Activated CD4-positive, alpha-beta memory T cell treated with anti-CD3 and anti-CD28 coated beads, Interleukin-2, amount 10 ng/mL, durations not matched to agents 7 days and 5 days (primary cell): ENCODE measurements around the gene SHISAL1. TPM values are rescaled to one million over a fixed set of nuclear protein-coding genes. Genes with fewer than 3 reads are reported as not detected.

ENCODE experiments used
- CTCF ChIA-PET: fragments of 350-600 bp; sonication (Branson Sonifier 250); formaldehyde crosslinking; loops from one replicate; lab custom pipeline; 2021; ENCODE audit warnings: antibody characterized with exemption, inconsistent platforms; lab: Charles Lee
- POLR2A ChIA-PET: fragments of 350-600 bp; sonication (Branson Sonifier 250); formaldehyde crosslinking; loops from one replicate; lab custom pipeline; 2021; ENCODE audit warnings: antibody characterized with exemption; lab: Charles Lee
- DNase-seq: peaks from one replicate; pipeline ENCODE4 v3.0.0-alpha.2; 2020
- H3K27ac Mint-ChIP-seq: one replicate; pipeline ENCODE4 v1.8.0; 2021; ENCODE audit warnings: mild to moderate bottlenecking, mixed read lengths
- H3K27me3 Mint-ChIP-seq: one replicate; pipeline ENCODE4 v1.8.0; 2021; ENCODE audit warnings: mixed read lengths
- H3K36me3 Mint-ChIP-seq: one replicate; pipeline ENCODE4 v1.8.0; 2021; ENCODE audit warnings: low read depth, mixed read lengths
- H3K4me1 Mint-ChIP-seq: one replicate; pipeline ENCODE4 v1.8.0; 2021; ENCODE audit warnings: mixed read lengths
- H3K4me3 Mint-ChIP-seq: one replicate; pipeline ENCODE4 v1.8.0; 2021; ENCODE audit warnings: mild to moderate bottlenecking, mixed read lengths
- H3K9me3 Mint-ChIP-seq: one replicate; pipeline ENCODE4 v1.8.0; 2021; ENCODE audit warnings: mixed read lengths
- total RNA-seq, 2 experiments: library from RNA; stranded (reverse); gene quantifications; one replicate each; pipeline ENCODE4 v1.2.3, GENCODE V29; 2021

Gene SHISAL1
- total RNA-seq, 2 experiments from 2014 or later, result not detected

GRCh38 chr22:44211256-44211945 lies 101.3 kb downstream of the SHISAL1 start:
- DNase-seq, result no peak
- no peaks in the 10 kb centered on the region for H3K9me3 Mint-ChIP-seq
- no peaks in the 10 kb centered on the region for H3K36me3 Mint-ChIP-seq
- no peak overlapping the region for H3K4me3 Mint-ChIP-seq
- ChIA-PET CTCF (no interaction called here), POLR2A (interaction anchor here (0.6 kb wide), 1 partner anchor 433 kb away, joined by 3 read pairs; no protein-coding TSS in a partner anchor)
- H3K27me3 Mint-ChIP-seq, result peaks cover 3% of the 10 kb centered on the region
- H3K4me1 Mint-ChIP-seq, result peaks cover 9% of the 10 kb centered on the region
- no peak overlapping the region for H3K27ac Mint-ChIP-seq

GRCh38 chr22:44210722-44211121 lies 102.0 kb downstream of the SHISAL1 start:
- no peak for DNase-seq
- Mint-ChIP-seq H3K27me3 (peaks cover 3% of the 10 kb centered on the region), H3K4me1 (peaks cover 9% of the 10 kb centered on the region), H3K27ac (no peak overlapping the region), H3K36me3 (no peaks in the 10 kb centered on the region), H3K4me3 (no peak overlapping the region), H3K9me3 (no peaks in the 10 kb centered on the region)
- ChIA-PET CTCF (no interaction called here), POLR2A (interaction anchor here (0.6 kb wide), 1 partner anchor 16 kb away, joined by 3 read pairs; no protein-coding TSS in a partner anchor)

GRCh38 chr22:44209343-44209742 lies 103.4 kb downstream of the SHISAL1 start:
- no peak overlapping the region for H3K27ac Mint-ChIP-seq
- H3K27me3 Mint-ChIP-seq, result peaks cover 3% of the 10 kb centered on the region
- H3K4me3 Mint-ChIP-seq, result no peak overlapping the region
- POLR2A ChIA-PET, result no interaction called here
- CTCF ChIA-PET, result no interaction called here
- H3K9me3 Mint-ChIP-seq, result no peaks in the 10 kb centered on the region
- H3K36me3 Mint-ChIP-seq, result no peaks in the 10 kb centered on the region
- peaks cover 9% of the 10 kb centered on the region for H3K4me1 Mint-ChIP-seq
- no peak for DNase-seq

GRCh38 chr22:44207981-44208317 lies 104.8 kb downstream of the SHISAL1 start:
- Mint-ChIP-seq H3K4me3 (no peak overlapping the region), H3K36me3 (peaks cover 2% of the 10 kb centered on the region), H3K27ac (no peak overlapping the region), H3K9me3 (no peaks in the 10 kb centered on the region), H3K4me1 (peaks cover 9% of the 10 kb centered on the region), H3K27me3 (peaks cover 3% of the 10 kb centered on the region)
- ChIA-PET CTCF (interaction anchor here (0.8 kb wide), 1 partner anchor 215 kb away, joined by 3 read pairs; no protein-coding TSS in a partner anchor), POLR2A (interaction anchor here (0.9 kb wide), 1 partner anchor 25 kb away, joined by 3 read pairs; no protein-coding TSS in a partner anchor)
- DNase-seq, result no peak

GRCh38 chr22:44207173-44207980 lies 105.4 kb downstream of the SHISAL1 start:
- H3K27me3 Mint-ChIP-seq, result peaks cover 3% of the 10 kb centered on the region
- ChIA-PET POLR2A (interaction anchor here (0.9 to 1.0 kb wide), 2 partner anchors 8 to 24 kb away, joined by 3 read pairs; no protein-coding TSS in a partner anchor), CTCF (interaction anchor here (0.8 kb wide), 1 partner anchor 214 kb away, joined by 3 read pairs; no protein-coding TSS in a partner anchor)
- H3K9me3 Mint-ChIP-seq, result no peaks in the 10 kb centered on the region
- H3K27ac Mint-ChIP-seq, result no peak overlapping the region
- no peak overlapping the region for H3K4me3 Mint-ChIP-seq
- H3K36me3 Mint-ChIP-seq, result peaks cover 8% of the 10 kb centered on the region
- DNase-seq, result no peak
- peaks cover 9% of the 10 kb centered on the region for H3K4me1 Mint-ChIP-seq

- peaks cover 9% of the 10 kb centered on the region for H3K4me1 Mint-ChIP-seq
- H3K27me3 Mint-ChIP-seq, result peaks cover 3% of the 10 kb centered on the region
- no peak overlapping the region for H3K4me3 Mint-ChIP-seq
- ChIA-PET POLR2A (interaction anchor here (1.0 kb wide), 1 partner anchor 9 kb away, joined by 3 read pairs; no protein-coding TSS in a partner anchor), CTCF (no interaction called here)
- H3K36me3 Mint-ChIP-seq, result peaks cover 10% of the 10 kb centered on the region
- no peak for DNase-seq
- no peak overlapping the region for H3K27ac Mint-ChIP-seq
- H3K9me3 Mint-ChIP-seq, result no peaks in the 10 kb centered on the region
Observed at GRCh38 chr22:44206696-44207095, 106.1 kb downstream of the SHISAL1 start.

- Mint-ChIP-seq H3K4me3 (no peak overlapping the region), H3K36me3 (peaks cover 10% of the 10 kb centered on the region), H3K4me1 (peaks cover 9% of the 10 kb centered on the region), H3K27ac (no peak overlapping the region), H3K27me3 (peaks cover 3% of the 10 kb centered on the region), H3K9me3 (no peaks in the 10 kb centered on the region)
- ChIA-PET POLR2A (interaction anchor here (1.9 kb wide), 1 partner anchor 11 kb away, joined by 4 read pairs; no protein-coding TSS in a partner anchor), CTCF (no interaction called here)
- no peak for DNase-seq
Observed at GRCh38 chr22:44206330-44206645, 106.5 kb downstream of the SHISAL1 start.

- CTCF ChIA-PET, result no interaction called here
- DNase-seq, result no peak
- POLR2A ChIA-PET, result interaction anchor here (1.2 to 1.9 kb wide), 2 partner anchors 10 to 15 kb away, joined by 3 to 4 read pairs; no protein-coding TSS in a partner anchor
Observed at GRCh38 chr22:44205516-44206329, 107.0 kb downstream of the SHISAL1 start.

GRCh38 chr22:44204739-44205515 lies 107.8 kb downstream of the SHISAL1 start:
- no peak for DNase-seq
- H3K9me3 Mint-ChIP-seq, result no peaks in the 10 kb centered on the region
- peaks cover 12% of the 10 kb centered on the region for H3K36me3 Mint-ChIP-seq
- H3K27ac Mint-ChIP-seq, result no peak overlapping the region
- peaks cover 18% of the 10 kb centered on the region for H3K4me1 Mint-ChIP-seq
- H3K4me3 Mint-ChIP-seq, result no peak overlapping the region
- POLR2A ChIA-PET, result interaction anchor here (1.2 to 1.9 kb wide), 2 partner anchors 10 to 14 kb away, joined by 3 to 4 read pairs; no protein-coding TSS in a partner anchor
- CTCF ChIA-PET, result no interaction called here
- H3K27me3 Mint-ChIP-seq, result peaks cover 3% of the 10 kb centered on the region

More at GRCh38 chr22:44205516-44206329, 107.0 kb downstream of the SHISAL1 start:
- H3K27ac Mint-ChIP-seq, result no peak overlapping the region
- H3K36me3 Mint-ChIP-seq, result peaks cover 10% of the 10 kb centered on the region
- H3K9me3 Mint-ChIP-seq, result no peaks in the 10 kb centered on the region
- H3K4me1 Mint-ChIP-seq, result peaks cover 13% of the 10 kb centered on the region
- H3K4me3 Mint-ChIP-seq, result no peak overlapping the region
- peaks cover 3% of the 10 kb centered on the region for H3K27me3 Mint-ChIP-seq

- ChIA-PET CTCF (no interaction called here), POLR2A (no interaction called here)
- no peaks in the 10 kb centered on the region for H3K9me3 Mint-ChIP-seq
- no peak overlapping the region for H3K27ac Mint-ChIP-seq
- no peak overlapping the region for H3K4me3 Mint-ChIP-seq
- peaks cover 19% of the 10 kb centered on the region for H3K4me1 Mint-ChIP-seq
- peaks cover 25% of the 10 kb centered on the region for H3K36me3 Mint-ChIP-seq
- H3K27me3 Mint-ChIP-seq, result no peaks in the 10 kb centered on the region
- DNase-seq, result no peak
Observed at GRCh38 chr22:44203203-44203602, 109.5 kb downstream of the SHISAL1 start.

GRCh38 chr22:44202261-44202789 lies 110.4 kb downstream of the SHISAL1 start:
- Mint-ChIP-seq H3K4me1 (peaks cover 19% of the 10 kb centered on the region), H3K27me3 (no peaks in the 10 kb centered on the region), H3K36me3 (peaks cover 25% of the 10 kb centered on the region), H3K9me3 (no peaks in the 10 kb centered on the region), H3K27ac (no peak overlapping the region), H3K4me3 (no peak overlapping the region)
- POLR2A ChIA-PET, result no interaction called here
- no peak for DNase-seq
- CTCF ChIA-PET, result no interaction called here

GRCh38 chr22:44201665-44202064 lies 111.1 kb downstream of the SHISAL1 start:
- Mint-ChIP-seq H3K9me3 (no peaks in the 10 kb centered on the region), H3K27me3 (no peaks in the 10 kb centered on the region), H3K27ac (no peak overlapping the region), H3K4me3 (no peak overlapping the region), H3K4me1 (peaks cover 19% of the 10 kb centered on the region), H3K36me3 (peaks cover 25% of the 10 kb centered on the region)
- CTCF ChIA-PET, result no interaction called here
- POLR2A ChIA-PET, result no interaction called here
- no peak for DNase-seq
